ENCODE results near the gene VAV3. TPM values are rescaled to one million over a fixed set of nuclear protein-coding genes. Genes with fewer than 3 reads are reported as not detected.

Gene VAV3
- total RNA-seq, 1 donor from 2014 or later: 2.6 TPM

- TF ChIP-seq CTCF (IDR thresholded peaks at IDR 0.05; ENCODE audit: insufficient read depth, low read depth, low read length) (no peak), EZH2 (IDR thresholded peaks at IDR 0.05; ENCODE audit: insufficient read depth, low read length) (no peak)
Measured at GRCh38 chr1:107620753-107621152, 344.2 kb downstream of the VAV3 start.

GRCh38 chr1:107618539-107618938, 346.4 kb downstream of the VAV3 start:
- H3K4me3 Mint-ChIP-seq (ENCODE audit: unreplicated experiment): no peak overlapping the region
- TF ChIP-seq EZH2 (IDR thresholded peaks at IDR 0.05; ENCODE audit: insufficient read depth, low read length): no peak
- H4K20me1 ChIP-seq (ENCODE audit: insufficient read depth, low read length): no peaks in the 10 kb centered on the region
- H3K9ac ChIP-seq (ENCODE audit: low read length): no peak overlapping the region
- H3K4me3 ChIP-seq (ENCODE audit: insufficient read depth, low read depth, low read length): no peak overlapping the region
- no peaks in the 10 kb centered on the region for H3K27me3 ChIP-seq (ENCODE audit: insufficient read depth, low read length)
- H2AFZ ChIP-seq (ENCODE audit: low read depth, low read length): no peak overlapping the region
- peaks cover 2% of the 10 kb centered on the region for H3K27me3 Mint-ChIP-seq (ENCODE audit: low read depth, unreplicated experiment)
- no peak overlapping the region for H3K27ac ChIP-seq (ENCODE audit: low read depth, low read length)
- H3K36me3 ChIP-seq (ENCODE audit: insufficient read depth, low read length): no peaks in the 10 kb centered on the region
- no peak for DNase-seq (ENCODE audit: low read depth)
- H3K4me2 ChIP-seq (ENCODE audit: low read length): no peak overlapping the region
- peaks cover 3% of the 10 kb centered on the region for H3K4me1 Mint-ChIP-seq (ENCODE audit: low read depth, unreplicated experiment)
- no peaks in the 10 kb centered on the region for H3K9me3 Mint-ChIP-seq (ENCODE audit: unreplicated experiment)
- H3K27ac Mint-ChIP-seq (ENCODE audit: unreplicated experiment): no peak overlapping the region
- H3K4me1 ChIP-seq (ENCODE audit: insufficient read depth, low read length): no peaks in the 10 kb centered on the region
- no peaks in the 10 kb centered on the region for H3K36me3 Mint-ChIP-seq (ENCODE audit: low read depth, unreplicated experiment)
- no peaks in the 10 kb centered on the region for H3K79me2 ChIP-seq (ENCODE audit: insufficient read depth, low read length)
- no peaks in the 10 kb centered on the region for H3K9me3 ChIP-seq (ENCODE audit: insufficient read depth, low read depth, low read length)
- FAIRE-seq: no peak

More at GRCh38 chr1:107620753-107621152, 344.2 kb downstream of the VAV3 start:
- Histone ChIP-seq H3K9me3 (ENCODE audit: insufficient read depth, low read depth, low read length) (no peaks in the 10 kb centered on the region), H3K4me2 (ENCODE audit: low read length) (no peak overlapping the region), H3K9ac (ENCODE audit: low read length) (no peak overlapping the region), H3K79me2 (ENCODE audit: insufficient read depth, low read length) (no peaks in the 10 kb centered on the region), H3K4me1 (ENCODE audit: insufficient read depth, low read length) (no peaks in the 10 kb centered on the region), H2AFZ (ENCODE audit: low read depth, low read length) (no peak overlapping the region), H3K4me3 (ENCODE audit: insufficient read depth, low read depth, low read length) (no peak overlapping the region), H4K20me1 (ENCODE audit: insufficient read depth, low read length) (no peaks in the 10 kb centered on the region), H3K27me3 (ENCODE audit: insufficient read depth, low read length) (no peaks in the 10 kb centered on the region), H3K27ac (ENCODE audit: low read depth, low read length) (no peak overlapping the region), H3K36me3 (ENCODE audit: insufficient read depth, low read length) (no peaks in the 10 kb centered on the region)
- Mint-ChIP-seq H3K4me1 (ENCODE audit: low read depth, unreplicated experiment) (peaks cover 3% of the 10 kb centered on the region), H3K9me3 (ENCODE audit: unreplicated experiment) (no peaks in the 10 kb centered on the region), H3K36me3 (ENCODE audit: low read depth, unreplicated experiment) (no peaks in the 10 kb centered on the region), H3K27me3 (ENCODE audit: low read depth, unreplicated experiment) (no peaks in the 10 kb centered on the region), H3K4me3 (ENCODE audit: unreplicated experiment) (no peak overlapping the region), H3K27ac (ENCODE audit: unreplicated experiment) (no peak overlapping the region)
- DNase-seq (ENCODE audit: low read depth) (no peak), FAIRE-seq (no peak)

GRCh38 chr1:107617921-107618320, 347.1 kb downstream of the VAV3 start:
- Histone ChIP-seq H3K27ac (ENCODE audit: low read depth, low read length) (no peak overlapping the region), H3K9ac (ENCODE audit: low read length) (no peak overlapping the region), H3K79me2 (ENCODE audit: insufficient read depth, low read length) (no peaks in the 10 kb centered on the region), H3K9me3 (ENCODE audit: insufficient read depth, low read depth, low read length) (no peaks in the 10 kb centered on the region), H4K20me1 (ENCODE audit: insufficient read depth, low read length) (no peaks in the 10 kb centered on the region), H3K4me1 (ENCODE audit: insufficient read depth, low read length) (no peaks in the 10 kb centered on the region), H3K36me3 (ENCODE audit: insufficient read depth, low read length) (no peaks in the 10 kb centered on the region), H2AFZ (ENCODE audit: low read depth, low read length) (no peak overlapping the region), H3K4me3 (ENCODE audit: insufficient read depth, low read depth, low read length) (no peak overlapping the region), H3K4me2 (ENCODE audit: low read length) (no peak overlapping the region), H3K27me3 (ENCODE audit: insufficient read depth, low read length) (no peaks in the 10 kb centered on the region)
- Mint-ChIP-seq H3K27ac (ENCODE audit: unreplicated experiment) (no peak overlapping the region), H3K4me1 (ENCODE audit: low read depth, unreplicated experiment) (peaks cover 3% of the 10 kb centered on the region), H3K9me3 (ENCODE audit: unreplicated experiment) (no peaks in the 10 kb centered on the region), H3K27me3 (ENCODE audit: low read depth, unreplicated experiment) (peaks cover 2% of the 10 kb centered on the region), H3K4me3 (ENCODE audit: unreplicated experiment) (no peak overlapping the region), H3K36me3 (ENCODE audit: low read depth, unreplicated experiment) (no peaks in the 10 kb centered on the region)
- DNase-seq (ENCODE audit: low read depth) (no peak), FAIRE-seq (no peak)
- TF ChIP-seq CTCF (IDR thresholded peaks at IDR 0.05; ENCODE audit: insufficient read depth, low read depth, low read length): no peak
- TF ChIP-seq EZH2 (IDR thresholded peaks at IDR 0.05; ENCODE audit: insufficient read depth, low read length): no peak

All from astrocyte (in vitro differentiated cells and primary cell).